Measurements from ENCODE around the gene SRGAP1. TPM values are rescaled to one million over a fixed set of nuclear protein-coding genes. Genes with fewer than 3 reads are reported as not detected.

The SRGAP1 gene
- total and polyA plus RNA-seq, 2 experiments from 2014 or later: 9.2 to 10.8 TPM

DNA sequence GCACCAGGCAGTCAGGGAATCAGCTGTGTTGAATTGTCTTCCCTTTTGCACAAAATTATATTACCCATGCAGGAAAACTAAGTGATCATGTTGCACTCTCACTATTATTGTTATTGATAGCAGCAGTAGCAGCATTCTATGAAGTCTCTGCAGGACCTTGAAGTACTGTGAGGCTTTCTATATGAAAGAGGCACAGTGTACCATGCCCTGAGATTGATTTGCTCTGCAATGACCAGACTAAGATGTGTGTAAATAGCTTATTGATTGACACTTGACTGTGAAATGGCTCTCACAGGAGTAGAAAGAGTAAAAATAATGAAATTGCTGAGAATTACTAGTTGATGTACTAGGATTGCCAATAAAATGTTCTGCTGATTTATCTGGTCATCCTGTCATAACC is 277.7 kb downstream of the SRGAP1 start:
- no peaks in the 10 kb centered on the region for H3K79me2 ChIP-seq
- H3K9me2 ChIP-seq (replicated peaks; ENCODE audit: insufficient read depth): no peaks in the 10 kb centered on the region
- H4K20me1 ChIP-seq (ENCODE audit: insufficient read depth, poor library complexity, severe bottlenecking): no peaks in the 10 kb centered on the region
- H3K27me3 ChIP-seq: no peaks in the 10 kb centered on the region
- no peaks in the 10 kb centered on the region for H3K9me3 ChIP-seq (ENCODE audit: low read depth)
- H3K27ac ChIP-seq: no peak overlapping the region
- no peak overlapping the region for H2AFZ ChIP-seq
- no peaks in the 10 kb centered on the region for H3K36me3 ChIP-seq (replicated peaks; ENCODE audit: insufficient read depth, low read depth)
- no peak overlapping the region for H3K4me3 ChIP-seq
- DNase-seq (ENCODE audit: low spot score): no peak
- H3K4me2 ChIP-seq: no peak overlapping the region
- TF ChIP-seq EZH2phosphoT487 (IDR thresholded peaks at IDR 0.05; ENCODE audit: low read depth, severe bottlenecking, unreplicated experiment): no peak
- no peaks in the 10 kb centered on the region for H3K4me1 ChIP-seq (ENCODE audit: insufficient read depth)

DNA sequence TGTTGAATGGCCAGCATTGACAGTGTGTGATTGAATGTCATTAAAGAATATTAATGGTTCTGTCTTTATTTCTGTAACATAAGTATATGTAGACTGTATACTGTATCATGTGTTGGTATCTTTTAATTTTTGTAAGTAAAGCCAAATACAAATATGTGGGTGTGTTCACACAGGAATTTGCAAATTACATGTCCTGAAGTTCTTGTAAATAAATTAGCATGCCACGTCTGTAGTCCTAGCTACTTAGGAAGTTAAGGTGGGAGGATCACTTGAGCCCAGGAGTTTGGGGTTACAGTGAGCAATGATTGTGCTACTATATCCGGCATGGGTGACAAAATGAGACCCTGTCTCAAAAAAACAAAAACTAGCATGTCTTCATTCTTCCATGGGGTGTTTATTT is 278.5 kb downstream of the SRGAP1 start:
- Histone ChIP-seq H3K79me2 (no peaks in the 10 kb centered on the region), H3K27ac (no peak overlapping the region), H3K4me3 (no peak overlapping the region), H4K20me1 (ENCODE audit: insufficient read depth, poor library complexity, severe bottlenecking) (no peaks in the 10 kb centered on the region), H3K27me3 (no peaks in the 10 kb centered on the region), H2AFZ (no peak overlapping the region), H3K36me3 (replicated peaks; ENCODE audit: insufficient read depth, low read depth) (no peaks in the 10 kb centered on the region), H3K9me3 (ENCODE audit: low read depth) (no peaks in the 10 kb centered on the region), H3K4me1 (ENCODE audit: insufficient read depth) (no peaks in the 10 kb centered on the region), H3K9me2 (replicated peaks; ENCODE audit: insufficient read depth) (no peaks in the 10 kb centered on the region), H3K4me2 (no peak overlapping the region)
- DNase-seq (ENCODE audit: low spot score): no peak
- TF ChIP-seq EZH2phosphoT487 (IDR thresholded peaks at IDR 0.05; ENCODE audit: low read depth, severe bottlenecking, unreplicated experiment): no peak
- TF ChIP-seq CTCF (IDR thresholded peaks at IDR 0.05; ENCODE audit: poor library complexity): no peak
- no peak for TF ChIP-seq EZH2 (IDR thresholded peaks at IDR 0.05; ENCODE audit: borderline replicate concordance)
- 92% methylated on average over 2 of the region's 2 CpGs for WGBS (ENCODE audit: low lambda C conversion rate, missing lambda C conversion rate)

DNA sequence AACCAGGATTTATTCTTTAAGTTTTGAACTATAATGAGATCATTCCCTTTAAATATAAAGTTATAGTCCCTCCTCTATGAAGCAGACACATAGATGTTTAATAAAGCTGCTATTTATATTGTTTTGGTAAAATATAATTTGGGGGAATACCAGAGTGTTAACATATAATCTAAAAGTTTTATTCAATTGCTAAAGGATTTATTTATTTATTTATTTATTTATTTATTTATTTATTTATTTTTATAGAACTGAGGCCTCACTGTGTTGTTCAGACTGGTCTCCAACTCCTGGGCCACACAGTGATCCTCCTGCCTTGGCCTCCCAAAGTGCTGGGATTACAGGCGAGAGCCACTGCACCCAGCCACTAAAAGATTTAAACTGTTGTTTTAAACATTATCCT is 278.9 kb downstream of the SRGAP1 start:
- Histone ChIP-seq H3K4me2 (no peak overlapping the region), H3K79me2 (no peaks in the 10 kb centered on the region), H3K27ac (no peak overlapping the region), H3K4me1 (ENCODE audit: insufficient read depth) (no peaks in the 10 kb centered on the region), H3K36me3 (replicated peaks; ENCODE audit: insufficient read depth, low read depth) (no peaks in the 10 kb centered on the region), H3K9me3 (ENCODE audit: low read depth) (no peaks in the 10 kb centered on the region), H3K9me2 (replicated peaks; ENCODE audit: insufficient read depth) (no peaks in the 10 kb centered on the region), H3K4me3 (no peak overlapping the region), H2AFZ (no peak overlapping the region), H4K20me1 (ENCODE audit: insufficient read depth, poor library complexity, severe bottlenecking) (no peaks in the 10 kb centered on the region), H3K27me3 (no peaks in the 10 kb centered on the region)
- no peak for DNase-seq (ENCODE audit: low spot score)
- WGBS (ENCODE audit: low lambda C conversion rate, missing lambda C conversion rate): 96% methylated on average over 1 of the region's 1 CpG
- TF ChIP-seq CTCF (IDR thresholded peaks at IDR 0.05; ENCODE audit: poor library complexity) (no peak), EZH2phosphoT487 (IDR thresholded peaks at IDR 0.05; ENCODE audit: low read depth, severe bottlenecking, unreplicated experiment) (no peak), EZH2 (IDR thresholded peaks at IDR 0.05; ENCODE audit: borderline replicate concordance) (no peak)

GRCh38 chr12:64124511-64125197 is 280.2 kb downstream of the SRGAP1 start:
- Histone ChIP-seq H3K9me3 (ENCODE audit: low read depth) (no peaks in the 10 kb centered on the region), H4K20me1 (ENCODE audit: insufficient read depth, poor library complexity, severe bottlenecking) (no peaks in the 10 kb centered on the region), H3K36me3 (replicated peaks; ENCODE audit: insufficient read depth, low read depth) (no peaks in the 10 kb centered on the region), H2AFZ (no peak overlapping the region), H3K9me2 (replicated peaks; ENCODE audit: insufficient read depth) (no peaks in the 10 kb centered on the region), H3K4me3 (no peak overlapping the region), H3K27me3 (no peaks in the 10 kb centered on the region), H3K79me2 (no peaks in the 10 kb centered on the region), H3K4me1 (ENCODE audit: insufficient read depth) (no peaks in the 10 kb centered on the region), H3K27ac (no peak overlapping the region), H3K4me2 (no peak overlapping the region)
- TF ChIP-seq EZH2phosphoT487 (IDR thresholded peaks at IDR 0.05; ENCODE audit: low read depth, severe bottlenecking, unreplicated experiment) (no peak), CTCF (IDR thresholded peaks at IDR 0.05; ENCODE audit: poor library complexity) (no peak), EZH2 (IDR thresholded peaks at IDR 0.05; ENCODE audit: borderline replicate concordance) (no peak)
- DNase-seq (ENCODE audit: low spot score): no peak
- WGBS (ENCODE audit: low lambda C conversion rate, missing lambda C conversion rate): 80% methylated on average over 3 of the region's 3 CpGs
